Measurements from ENCODE around the gene PCDH9.

PCDH9 gene

GRCh38 chr13:66482836-66483235 lies 747.3 kb downstream of the PCDH9 start:
- no peak overlapping the region for H2BK120ac ChIP-seq (ENCODE audit: low read depth, low read length)
- H3K4me3 ChIP-seq (ENCODE audit: low read length in 2 of 2) = no peak overlapping the region

DNA sequence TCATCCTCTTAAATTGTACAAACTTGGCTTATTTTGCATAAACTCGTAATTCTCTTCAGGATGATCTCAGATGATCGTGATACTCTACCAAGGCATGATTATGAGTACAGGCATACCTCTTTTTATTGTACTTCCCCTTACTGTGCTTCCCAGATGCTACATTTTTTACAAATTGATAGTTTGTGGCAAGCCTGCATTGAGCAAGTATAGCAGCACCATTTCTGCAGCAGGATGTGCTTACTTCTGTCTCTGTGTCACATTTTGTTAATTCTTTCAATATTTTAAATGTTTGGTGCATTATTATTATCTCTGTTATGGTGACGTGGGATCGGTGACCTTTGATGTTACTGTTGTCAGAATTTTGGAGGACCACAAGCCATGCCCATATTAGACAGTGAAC lies 752.3 kb downstream of the PCDH9 start:
- Histone ChIP-seq H3K36me3 (replicated peaks in 1 of 2; ENCODE audit: control insufficient read depth in 2 of 2, insufficient read depth in 2 of 2, low read length in 2 of 2) (no peaks in the 10 kb centered on the region), H3K4ac (ENCODE audit: low read length) (no peak overlapping the region), H3K18ac (ENCODE audit: low read length) (no peak overlapping the region), H3K9me3 (replicated peaks in 1 of 2; ENCODE audit: control insufficient read depth in 2 of 2, insufficient read depth in 1 of 2, low read depth in 1 of 2, low read length in 2 of 2) (no peaks in the 10 kb centered on the region), H3K4me3 (ENCODE audit: low read length in 2 of 2) (no peak overlapping the region), H4K8ac (ENCODE audit: low read depth, low read length) (no peak overlapping the region), H3K23ac (ENCODE audit: low read depth, low read length, poor library complexity) (no peak overlapping the region), H2BK120ac (ENCODE audit: low read depth, low read length) (no peak overlapping the region), H3K27me3 (ENCODE audit: control insufficient read depth in 3 of 3, insufficient read depth in 3 of 3, low read depth in 1 of 3, low read length in 3 of 3) (no peaks in the 10 kb centered on the region), H3K9ac (ENCODE audit: low read depth, low read length, poor library complexity) (no peak overlapping the region), H3K4me2 (ENCODE audit: insufficient read depth, low read length, poor library complexity, severe bottlenecking) (no peak overlapping the region), H3K4me1 (ENCODE audit: control insufficient read depth in 2 of 2, insufficient read depth in 1 of 2, low read depth in 1 of 2, low read length in 2 of 2) (no peaks in the 10 kb centered on the region), H4K91ac (ENCODE audit: low read depth, low read length, poor library complexity) (no peak overlapping the region), H2BK5ac (ENCODE audit: low read length) (no peak overlapping the region), H2BK12ac (ENCODE audit: low read length) (no peak overlapping the region), H3K27ac (replicated peaks; ENCODE audit: low read length) (no peak overlapping the region), H2AFZ (ENCODE audit: low read length) (no peak overlapping the region), H3K14ac (ENCODE audit: low read length) (no peak overlapping the region), H2AK5ac (ENCODE audit: low read depth, low read length) (no peak overlapping the region), H2BK15ac (ENCODE audit: low read length) (no peak overlapping the region), H3K79me1 (ENCODE audit: low read depth, low read length) (no peaks in the 10 kb centered on the region)
- WGBS, 2 donors (ENCODE audit: extremely low coverage in 2 of 2, insufficient read length in 2 of 2, insufficient replicate concordance in 1 of 2) = no CpG with 5 or more reads among the region's 4 CpGs
- DNase-seq (ENCODE audit: low spot score) = no peak

More at GRCh38 chr13:66482836-66483235, 747.3 kb downstream of the PCDH9 start:
- H2BK15ac ChIP-seq (ENCODE audit: low read length) = no peak overlapping the region
- H3K9ac ChIP-seq (ENCODE audit: low read depth, low read length, poor library complexity) = no peak overlapping the region
- no peak overlapping the region for H2BK12ac ChIP-seq (ENCODE audit: low read length)
- H3K23ac ChIP-seq (ENCODE audit: low read depth, low read length, poor library complexity) = no peak overlapping the region
- H3K79me1 ChIP-seq (ENCODE audit: low read depth, low read length) = no peaks in the 10 kb centered on the region
- no CpG with 5 or more reads among the region's 4 CpGs for WGBS, 2 donors (ENCODE audit: extremely low coverage in 2 of 2, insufficient read length in 2 of 2, insufficient replicate concordance in 1 of 2)
- no peak overlapping the region for H3K4me2 ChIP-seq (ENCODE audit: insufficient read depth, low read length, poor library complexity, severe bottlenecking)
- no peak overlapping the region for H3K14ac ChIP-seq (ENCODE audit: low read length)
- H4K91ac ChIP-seq (ENCODE audit: low read depth, low read length, poor library complexity) = no peak overlapping the region
- DNase-seq (ENCODE audit: low spot score) = no peak
- H4K8ac ChIP-seq (ENCODE audit: low read depth, low read length) = no peak overlapping the region
- H3K36me3 ChIP-seq (replicated peaks in 1 of 2; ENCODE audit: control insufficient read depth in 2 of 2, insufficient read depth in 2 of 2, low read length in 2 of 2) = no peaks in the 10 kb centered on the region
- H3K4me1 ChIP-seq (ENCODE audit: control insufficient read depth in 2 of 2, insufficient read depth in 1 of 2, low read depth in 1 of 2, low read length in 2 of 2) = no peaks in the 10 kb centered on the region
- H2BK5ac ChIP-seq (ENCODE audit: low read length) = no peak overlapping the region
- H3K27me3 ChIP-seq (ENCODE audit: control insufficient read depth in 3 of 3, insufficient read depth in 3 of 3, low read depth in 1 of 3, low read length in 3 of 3) = no peaks in the 10 kb centered on the region
- H3K27ac ChIP-seq (replicated peaks; ENCODE audit: low read length) = no peak overlapping the region
- H2AK5ac ChIP-seq (ENCODE audit: low read depth, low read length) = no peak overlapping the region
- no peaks in the 10 kb centered on the region for H3K9me3 ChIP-seq (replicated peaks in 1 of 2; ENCODE audit: control insufficient read depth in 2 of 2, insufficient read depth in 1 of 2, low read depth in 1 of 2, low read length in 2 of 2)
- H2AFZ ChIP-seq (ENCODE audit: low read length) = no peak overlapping the region
- no peak overlapping the region for H3K18ac ChIP-seq (ENCODE audit: low read length)
- H3K4ac ChIP-seq (ENCODE audit: low read length) = no peak overlapping the region

DNA sequence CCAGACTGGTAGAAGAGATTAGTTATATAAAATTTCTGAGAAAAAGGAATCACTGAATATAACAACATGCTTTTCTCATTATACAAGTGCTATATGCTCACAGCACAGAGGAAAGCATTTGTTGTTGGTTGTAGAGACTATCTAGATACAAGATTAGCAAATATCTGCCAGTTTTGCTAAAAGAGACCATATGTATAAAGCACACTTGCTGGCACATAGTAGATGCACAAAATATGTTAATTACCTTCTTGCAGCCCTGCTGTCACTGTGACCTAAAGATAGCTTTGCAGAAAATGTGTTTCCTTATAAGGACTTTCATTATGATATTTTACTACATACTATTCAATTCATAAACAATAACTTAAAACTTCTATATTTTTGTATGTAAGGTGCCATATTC lies 755.1 kb downstream of the PCDH9 start:
- H4K8ac ChIP-seq (ENCODE audit: low read depth, low read length) = no peak overlapping the region
- H3K23ac ChIP-seq (ENCODE audit: low read depth, low read length, poor library complexity) = no peak overlapping the region
- H3K9ac ChIP-seq (ENCODE audit: low read depth, low read length, poor library complexity) = no peak overlapping the region
- no peak overlapping the region for H3K18ac ChIP-seq (ENCODE audit: low read length)
- no peak overlapping the region for H2BK120ac ChIP-seq (ENCODE audit: low read depth, low read length)
- H3K14ac ChIP-seq (ENCODE audit: low read length) = no peak overlapping the region
- no peaks in the 10 kb centered on the region for H3K9me3 ChIP-seq (replicated peaks in 1 of 2; ENCODE audit: control insufficient read depth in 2 of 2, insufficient read depth in 1 of 2, low read depth in 1 of 2, low read length in 2 of 2)
- H3K4me3 ChIP-seq (ENCODE audit: low read length in 2 of 2) = no peak overlapping the region
- no peak overlapping the region for H2BK15ac ChIP-seq (ENCODE audit: low read length)
- no peaks in the 10 kb centered on the region for H3K36me3 ChIP-seq (replicated peaks in 1 of 2; ENCODE audit: control insufficient read depth in 2 of 2, insufficient read depth in 2 of 2, low read length in 2 of 2)
- no peak overlapping the region for H2AK5ac ChIP-seq (ENCODE audit: low read depth, low read length)
- no peak overlapping the region for H2BK12ac ChIP-seq (ENCODE audit: low read length)
- H3K27me3 ChIP-seq (ENCODE audit: control insufficient read depth in 3 of 3, insufficient read depth in 3 of 3, low read depth in 1 of 3, low read length in 3 of 3) = no peaks in the 10 kb centered on the region
- no peak overlapping the region for H3K27ac ChIP-seq (replicated peaks; ENCODE audit: low read length)
- no peak for DNase-seq (ENCODE audit: low spot score)
- H3K4me2 ChIP-seq (ENCODE audit: insufficient read depth, low read length, poor library complexity, severe bottlenecking) = no peak overlapping the region
- no peaks in the 10 kb centered on the region for H3K79me1 ChIP-seq (ENCODE audit: low read depth, low read length)
- H3K4ac ChIP-seq (ENCODE audit: low read length) = no peak overlapping the region
- no peak overlapping the region for H2BK5ac ChIP-seq (ENCODE audit: low read length)
- no peak overlapping the region for H2AFZ ChIP-seq (ENCODE audit: low read length)
- no peaks in the 10 kb centered on the region for H3K4me1 ChIP-seq (ENCODE audit: control insufficient read depth in 2 of 2, insufficient read depth in 1 of 2, low read depth in 1 of 2, low read length in 2 of 2)
- no peak overlapping the region for H4K91ac ChIP-seq (ENCODE audit: low read depth, low read length, poor library complexity)

GRCh38 chr13:66469745-66470144 lies 760.4 kb downstream of the PCDH9 start:
- Histone ChIP-seq H3K4me2 (ENCODE audit: insufficient read depth, low read length, poor library complexity, severe bottlenecking) (no peak overlapping the region), H3K4ac (ENCODE audit: low read length) (no peak overlapping the region), H3K4me1 (ENCODE audit: control insufficient read depth in 2 of 2, insufficient read depth in 1 of 2, low read depth in 1 of 2, low read length in 2 of 2) (no peaks in the 10 kb centered on the region), H3K9me3 (replicated peaks in 1 of 2; ENCODE audit: control insufficient read depth in 2 of 2, insufficient read depth in 1 of 2, low read depth in 1 of 2, low read length in 2 of 2) (no peaks in the 10 kb centered on the region), H3K14ac (ENCODE audit: low read length) (no peak overlapping the region), H4K8ac (ENCODE audit: low read depth, low read length) (no peak overlapping the region), H2BK12ac (ENCODE audit: low read length) (no peak overlapping the region), H3K27ac (replicated peaks; ENCODE audit: low read length) (no peak overlapping the region), H3K79me1 (ENCODE audit: low read depth, low read length) (no peaks in the 10 kb centered on the region), H3K36me3 (replicated peaks in 1 of 2; ENCODE audit: control insufficient read depth in 2 of 2, insufficient read depth in 2 of 2, low read length in 2 of 2) (no peaks in the 10 kb centered on the region), H2BK120ac (ENCODE audit: low read depth, low read length) (no peak overlapping the region), H2BK5ac (ENCODE audit: low read length) (no peak overlapping the region), H3K23ac (ENCODE audit: low read depth, low read length, poor library complexity) (no peak overlapping the region), H3K27me3 (ENCODE audit: control insufficient read depth in 3 of 3, insufficient read depth in 3 of 3, low read depth in 1 of 3, low read length in 3 of 3) (no peaks in the 10 kb centered on the region), H3K18ac (ENCODE audit: low read length) (no peak overlapping the region), H3K4me3 (ENCODE audit: low read length in 2 of 2) (no peak overlapping the region), H4K91ac (ENCODE audit: low read depth, low read length, poor library complexity) (no peak overlapping the region), H2AFZ (ENCODE audit: low read length) (peak overlapping the region; percentile 63), H3K9ac (ENCODE audit: low read depth, low read length, poor library complexity) (no peak overlapping the region), H2AK5ac (ENCODE audit: low read depth, low read length) (no peak overlapping the region), H2BK15ac (ENCODE audit: low read length) (no peak overlapping the region)
- no CpG with 5 or more reads among the region's 6 CpGs for WGBS, 2 donors (ENCODE audit: extremely low coverage in 2 of 2, insufficient read length in 2 of 2, insufficient replicate concordance in 1 of 2)
- no peak for DNase-seq (ENCODE audit: low spot score)

Measured in neuronal stem cell (in vitro differentiated cells).